Bladder microvascular endothelial cell (primary cell): ENCODE data around the gene IFIT1. TPM values are rescaled to one million over a fixed set of nuclear protein-coding genes. Genes with fewer than 3 reads are reported as not detected.

Experiments
- total RNA-seq: library from RNA; depleted of rRNA; stranded (reverse); fragments of >200 nt; gene quantifications from 2 replicates; pipeline ENCODE4 v1.2.3, GENCODE V29; 2014

IFIT1 gene, protein sequence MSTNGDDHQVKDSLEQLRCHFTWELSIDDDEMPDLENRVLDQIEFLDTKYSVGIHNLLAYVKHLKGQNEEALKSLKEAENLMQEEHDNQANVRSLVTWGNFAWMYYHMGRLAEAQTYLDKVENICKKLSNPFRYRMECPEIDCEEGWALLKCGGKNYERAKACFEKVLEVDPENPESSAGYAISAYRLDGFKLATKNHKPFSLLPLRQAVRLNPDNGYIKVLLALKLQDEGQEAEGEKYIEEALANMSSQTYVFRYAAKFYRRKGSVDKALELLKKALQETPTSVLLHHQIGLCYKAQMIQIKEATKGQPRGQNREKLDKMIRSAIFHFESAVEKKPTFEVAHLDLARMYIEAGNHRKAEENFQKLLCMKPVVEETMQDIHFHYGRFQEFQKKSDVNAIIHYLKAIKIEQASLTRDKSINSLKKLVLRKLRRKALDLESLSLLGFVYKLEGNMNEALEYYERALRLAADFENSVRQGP
- total RNA-seq, result 3.5 and 5.3 TPM in 2 replicates

DNA sequence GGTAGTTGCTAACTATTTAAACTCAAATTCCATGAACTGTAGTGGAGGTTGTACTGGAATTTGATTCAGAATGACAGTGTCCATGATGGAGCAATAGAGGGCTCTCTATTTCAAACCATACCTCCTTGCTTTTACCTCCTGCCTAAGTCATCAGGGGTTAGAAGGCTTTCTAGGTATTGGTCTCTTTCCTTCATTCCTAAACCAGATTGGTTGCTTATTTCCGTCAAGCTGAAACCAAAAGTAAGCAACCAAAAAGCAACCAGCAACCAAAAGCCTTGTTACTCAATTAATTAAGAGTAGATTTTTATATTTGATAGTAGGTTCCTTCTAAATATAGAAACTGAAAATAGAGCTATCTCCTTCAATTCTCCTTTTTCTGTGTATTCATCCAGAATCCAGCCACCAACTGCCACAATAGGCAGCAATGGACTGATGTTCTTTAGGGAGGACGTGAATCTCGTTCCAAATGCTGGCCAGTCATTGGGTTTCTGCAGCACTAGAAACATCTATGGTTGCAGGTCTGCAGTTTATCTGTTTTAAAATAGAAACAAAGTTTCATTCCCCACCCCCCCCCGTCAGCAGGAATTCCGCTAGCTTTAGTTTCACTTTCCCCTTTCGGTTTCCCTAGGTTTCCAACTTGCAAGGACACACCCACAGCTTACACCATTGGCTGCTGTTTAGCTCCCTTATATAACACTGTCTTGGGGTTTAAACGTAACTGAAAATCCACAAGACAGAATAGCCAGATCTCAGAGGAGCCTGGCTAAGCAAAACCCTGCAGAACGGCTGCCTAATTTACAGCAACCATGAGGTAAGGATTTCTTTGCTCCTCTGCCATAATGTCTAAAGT is at the start of gene IFIT1:
TSS of gene IFIT1 (plus strand) at position 717 of the 850 bp plus-strand sequence. CDS start at position 807, 90 bp downstream.

DNA sequence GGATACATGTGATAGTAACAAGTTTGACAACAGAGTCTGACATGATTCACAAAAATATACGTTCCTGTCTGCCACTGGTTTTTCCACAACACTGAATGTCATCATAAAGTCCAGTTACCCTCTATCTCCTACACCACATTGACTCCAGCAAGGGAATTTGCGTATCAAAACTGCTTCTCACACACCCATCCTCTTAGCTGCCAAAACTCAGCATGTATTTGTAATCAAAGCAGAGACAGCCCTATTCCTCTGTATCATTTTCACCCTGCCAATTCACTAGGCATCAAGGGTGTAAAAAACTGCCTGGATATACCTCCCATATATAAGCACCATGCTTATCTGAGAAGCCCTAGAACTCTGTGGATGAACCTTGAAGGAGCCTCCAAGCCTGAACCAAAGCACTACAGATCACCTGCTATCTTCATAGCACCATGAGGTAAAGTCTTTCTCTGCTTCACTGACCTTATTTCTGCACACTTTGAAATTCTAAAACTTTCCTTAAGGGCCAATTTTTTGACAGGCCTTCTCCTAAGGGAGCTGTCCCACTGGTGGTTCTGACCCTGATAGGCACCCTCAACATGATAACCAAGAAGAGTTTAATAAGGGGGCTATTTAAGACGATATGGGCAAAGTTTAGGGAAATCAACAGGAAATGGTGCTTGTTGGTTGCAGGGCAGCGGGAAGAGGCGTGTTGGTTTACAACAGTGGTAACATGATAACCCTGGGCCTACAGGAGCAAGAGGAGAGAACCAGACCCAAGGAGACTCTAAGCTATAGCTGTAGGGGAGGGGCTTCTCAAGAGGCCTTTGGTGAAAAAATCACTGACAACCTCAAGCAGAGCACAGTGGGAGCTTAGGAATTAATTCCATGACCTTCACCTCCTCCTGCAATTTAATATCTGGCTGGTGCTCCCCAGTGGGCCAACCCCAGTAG is 14.5 kb upstream of the IFIT1 start, which contains the start of gene IFIT1B:
TSS of gene IFIT1B (plus strand) at position 352 of the 933 bp plus-strand sequence. CDS start at position 432, 80 bp downstream.

DNA sequence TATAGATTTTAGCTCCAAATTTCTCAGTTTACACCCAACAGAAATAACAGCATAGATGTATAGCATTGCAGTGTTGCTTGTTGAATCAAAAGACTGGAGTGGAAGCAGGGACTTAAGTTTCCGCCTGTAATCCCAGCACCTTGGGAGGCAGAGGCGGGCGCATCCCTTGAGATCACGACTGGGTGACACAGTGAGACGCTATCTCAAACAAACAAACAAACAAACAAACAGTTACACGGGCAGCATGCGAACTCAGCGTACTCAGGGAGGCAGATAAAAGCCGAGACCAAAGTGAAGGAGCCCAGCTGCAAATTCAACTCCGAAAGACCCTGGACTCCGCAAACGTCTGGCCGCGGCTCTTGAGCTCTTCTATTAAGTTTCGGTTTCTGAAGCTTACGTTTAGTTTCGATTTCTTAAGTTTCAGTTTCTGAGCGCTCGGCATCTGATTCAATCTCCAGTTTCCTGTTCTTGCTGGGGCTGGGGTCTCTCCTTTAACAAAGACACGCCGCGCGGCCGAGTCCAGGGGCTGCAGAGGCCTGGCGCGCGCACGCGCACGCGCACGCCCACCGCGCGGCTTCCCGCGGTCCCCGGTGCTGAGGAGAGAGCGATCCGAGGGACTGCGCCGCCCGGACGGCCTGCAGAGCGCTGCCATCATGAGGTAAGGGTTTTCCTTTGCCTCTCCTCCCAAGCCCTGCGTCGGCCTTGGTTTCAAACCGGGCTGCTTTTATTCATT is 21.9 kb downstream of the IFIT1 start, which contains the start of gene IFIT5:
TSS of gene IFIT5 (plus strand) at position 423 of the 733 bp plus-strand sequence. CDS start at position 654, 231 bp downstream.

Other genes starting within 250 kb of the IFIT1 start
- 0.65 and 5.0 TPM in 2 replicates for gene CH25H, start 185.3 kb upstream of the IFIT1 start, total RNA-seq
- gene LIPA, start 140.8 kb upstream of the IFIT1 start, total RNA-seq, result 34.4 and 45.3 TPM in 2 replicates
- gene IFIT2, start 90.6 kb upstream of the IFIT1 start, total RNA-seq, result 2.6 and 5.3 TPM in 2 replicates
- 8.9 and 10.8 TPM in 2 replicates for gene IFIT3, start 64.6 kb upstream of the IFIT1 start, total RNA-seq
- gene IFIT1B, start 14.6 kb upstream of the IFIT1 start, total RNA-seq, result not detected in 2 replicates
- 7.3 and 9.8 TPM in 2 replicates for gene IFIT5, start 21.9 kb downstream of the IFIT1 start, total RNA-seq
- gene SLC16A12, start 143.0 kb downstream of the IFIT1 start, total RNA-seq, result under 0.01 TPM in 1 of 2 replicates, not detected in the other